IPS-18c (cell line): ENCODE measurements around the gene PRDM16.

Source experiments
- H3K4me3 ChIP-seq: 2 replicates; pipeline ENCODE4 v1.7.0; 2013; ENCODE audit warnings: low read depth, mild to moderate bottlenecking, low read length, moderate library complexity; ENCODE audit not compliant: insufficient read depth
- H3K9me3 ChIP-seq: one replicate; pipeline ENCODE4 v1.6.1; 2013; ENCODE audit warnings: mild to moderate bottlenecking, low read length, moderate library complexity; ENCODE audit not compliant: control insufficient read depth, insufficient read depth

The PRDM16 gene

GRCh38 chr1:3120994-3121393 is 52.0 kb downstream of the PRDM16 start:
- H3K4me3 ChIP-seq, result no peak overlapping the region
- H3K9me3 ChIP-seq, result no peaks in the 10 kb centered on the region

- Histone ChIP-seq H3K9me3 (no peaks in the 10 kb centered on the region), H3K4me3 (no peak overlapping the region)
These were observed 52.6 kb downstream of the PRDM16 start for GRCh38 chr1:3121401-3122210.

- Histone ChIP-seq H3K9me3 (no peaks in the 10 kb centered on the region), H3K4me3 (no peak overlapping the region)
These were observed 53.3 kb downstream of the PRDM16 start for GRCh38 chr1:3122311-3122710.

- no peak overlapping the region for H3K4me3 ChIP-seq
- no peaks in the 10 kb centered on the region for H3K9me3 ChIP-seq
These were observed 55.2 kb downstream of the PRDM16 start for GRCh38 chr1:3124246-3124645.

- Histone ChIP-seq H3K9me3 (no peaks in the 10 kb centered on the region), H3K4me3 (no peak overlapping the region)
These were observed 56.1 kb downstream of the PRDM16 start for GRCh38 chr1:3125078-3125477.

- Histone ChIP-seq H3K9me3 (no peaks in the 10 kb centered on the region), H3K4me3 (no peak overlapping the region)
These were observed 56.8 kb downstream of the PRDM16 start for GRCh38 chr1:3125546-3126368.

GRCh38 chr1:3126756-3127678 is 58.0 kb downstream of the PRDM16 start:
- Histone ChIP-seq H3K4me3 (no peak overlapping the region), H3K9me3 (no peaks in the 10 kb centered on the region)

GRCh38 chr1:3127738-3128137 is 58.7 kb downstream of the PRDM16 start:
- no peak overlapping the region for H3K4me3 ChIP-seq
- no peaks in the 10 kb centered on the region for H3K9me3 ChIP-seq

- Histone ChIP-seq H3K4me3 (no peak overlapping the region), H3K9me3 (no peaks in the 10 kb centered on the region)
These were observed 59.6 kb downstream of the PRDM16 start for GRCh38 chr1:3128431-3129132.

- no peaks in the 10 kb centered on the region for H3K9me3 ChIP-seq
- no peak overlapping the region for H3K4me3 ChIP-seq
These were observed 60.1 kb downstream of the PRDM16 start for GRCh38 chr1:3129133-3129490.

GRCh38 chr1:3130268-3130667 is 61.3 kb downstream of the PRDM16 start:
- H3K4me3 ChIP-seq, result no peak overlapping the region
- H3K9me3 ChIP-seq, result no peaks in the 10 kb centered on the region

- Histone ChIP-seq H3K4me3 (no peak overlapping the region), H3K9me3 (no peaks in the 10 kb centered on the region)
These were observed 63.7 kb downstream of the PRDM16 start for GRCh38 chr1:3132660-3133059.

GRCh38 chr1:3133686-3134085 is 64.7 kb downstream of the PRDM16 start:
- Histone ChIP-seq H3K4me3 (no peak overlapping the region), H3K9me3 (no peaks in the 10 kb centered on the region)

GRCh38 chr1:3134381-3135072 is 65.5 kb downstream of the PRDM16 start:
- no peaks in the 10 kb centered on the region for H3K9me3 ChIP-seq
- no peak overlapping the region for H3K4me3 ChIP-seq

- Histone ChIP-seq H3K9me3 (no peaks in the 10 kb centered on the region), H3K4me3 (no peak overlapping the region)
These were observed 66.2 kb downstream of the PRDM16 start for GRCh38 chr1:3135073-3135702.
